ENCODE measurements around the gene ASS1. TPM values are rescaled to one million over a fixed set of nuclear protein-coding genes. Genes with fewer than 3 reads are reported as not detected.
A peak's percentile ranks its signal among the peaks of the same experiment; 100 is the strongest.

ASS1 gene
- polyA plus RNA-seq, 1 experiment: 99.5 TPM

DNA sequence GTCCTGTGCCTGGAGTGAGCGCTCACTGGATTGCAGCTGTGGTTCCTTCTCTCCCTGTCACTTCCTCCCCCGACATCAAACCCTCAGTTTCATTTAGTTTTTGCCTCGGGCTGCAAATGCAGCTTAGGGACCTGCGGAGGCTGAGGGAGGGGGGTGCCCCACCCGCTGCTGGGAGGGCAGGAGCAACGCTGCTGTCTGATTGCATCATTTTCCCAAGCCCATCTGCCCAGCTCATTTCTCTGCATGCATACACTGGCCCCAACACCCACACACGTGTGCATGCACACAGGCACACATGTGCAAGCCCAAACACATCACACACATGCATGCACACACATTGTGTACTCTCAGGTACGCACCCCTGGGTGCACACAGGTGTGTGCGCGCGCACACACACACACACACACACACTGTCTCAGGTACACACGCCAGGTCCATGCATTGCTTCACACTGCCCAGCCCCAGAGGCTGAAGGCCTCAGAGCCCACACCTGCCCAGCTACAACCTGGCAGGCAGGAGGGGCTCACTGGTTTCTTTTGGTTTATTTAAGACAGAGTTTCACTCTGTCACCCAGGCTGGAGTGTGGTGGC is 3.4 kb downstream of the ASS1 start:
- Histone ChIP-seq H3K27ac (ENCODE audit: low read depth, low read length) (peak overlapping the region; percentile 89), H3K27me3 (ENCODE audit: control insufficient read depth, insufficient read depth, low read length) (peaks cover 4% of the 10 kb centered on the region), H3K9me3 (ENCODE audit: control insufficient read depth, insufficient read depth, low read length) (no peaks in the 10 kb centered on the region; the same call in 1 of the 2 replicates), H3K4me3 (ENCODE audit: low read depth, low read length) (no peak overlapping the region)
- POLR2A ChIA-PET: interaction anchor here (0.6 to 0.7 kb wide), 2 partner anchors 11 to 19 kb away, joined by 3 read pairs; no protein-coding TSS in a partner anchor
- TF ChIP-seq, protein P1, sequence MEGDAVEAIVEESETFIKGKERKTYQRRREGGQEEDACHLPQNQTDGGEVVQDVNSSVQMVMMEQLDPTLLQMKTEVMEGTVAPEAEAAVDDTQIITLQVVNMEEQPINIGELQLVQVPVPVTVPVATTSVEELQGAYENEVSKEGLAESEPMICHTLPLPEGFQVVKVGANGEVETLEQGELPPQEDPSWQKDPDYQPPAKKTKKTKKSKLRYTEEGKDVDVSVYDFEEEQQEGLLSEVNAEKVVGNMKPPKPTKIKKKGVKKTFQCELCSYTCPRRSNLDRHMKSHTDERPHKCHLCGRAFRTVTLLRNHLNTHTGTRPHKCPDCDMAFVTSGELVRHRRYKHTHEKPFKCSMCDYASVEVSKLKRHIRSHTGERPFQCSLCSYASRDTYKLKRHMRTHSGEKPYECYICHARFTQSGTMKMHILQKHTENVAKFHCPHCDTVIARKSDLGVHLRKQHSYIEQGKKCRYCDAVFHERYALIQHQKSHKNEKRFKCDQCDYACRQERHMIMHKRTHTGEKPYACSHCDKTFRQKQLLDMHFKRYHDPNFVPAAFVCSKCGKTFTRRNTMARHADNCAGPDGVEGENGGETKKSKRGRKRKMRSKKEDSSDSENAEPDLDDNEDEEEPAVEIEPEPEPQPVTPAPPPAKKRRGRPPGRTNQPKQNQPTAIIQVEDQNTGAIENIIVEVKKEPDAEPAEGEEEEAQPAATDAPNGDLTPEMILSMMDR (IDR thresholded peaks at IDR 0.05; ENCODE audit: low read depth, low read length): no peak
- CTCF ChIA-PET: interaction anchor here (0.9 to 3.2 kb wide), 3 partner anchors 13 to 236 kb away, joined by 5 to 21 read pairs (median 5); no protein-coding TSS in a partner anchor
- peak; percentile 15 for DNase-seq (ENCODE audit: low read depth, low spot score)

DNA sequence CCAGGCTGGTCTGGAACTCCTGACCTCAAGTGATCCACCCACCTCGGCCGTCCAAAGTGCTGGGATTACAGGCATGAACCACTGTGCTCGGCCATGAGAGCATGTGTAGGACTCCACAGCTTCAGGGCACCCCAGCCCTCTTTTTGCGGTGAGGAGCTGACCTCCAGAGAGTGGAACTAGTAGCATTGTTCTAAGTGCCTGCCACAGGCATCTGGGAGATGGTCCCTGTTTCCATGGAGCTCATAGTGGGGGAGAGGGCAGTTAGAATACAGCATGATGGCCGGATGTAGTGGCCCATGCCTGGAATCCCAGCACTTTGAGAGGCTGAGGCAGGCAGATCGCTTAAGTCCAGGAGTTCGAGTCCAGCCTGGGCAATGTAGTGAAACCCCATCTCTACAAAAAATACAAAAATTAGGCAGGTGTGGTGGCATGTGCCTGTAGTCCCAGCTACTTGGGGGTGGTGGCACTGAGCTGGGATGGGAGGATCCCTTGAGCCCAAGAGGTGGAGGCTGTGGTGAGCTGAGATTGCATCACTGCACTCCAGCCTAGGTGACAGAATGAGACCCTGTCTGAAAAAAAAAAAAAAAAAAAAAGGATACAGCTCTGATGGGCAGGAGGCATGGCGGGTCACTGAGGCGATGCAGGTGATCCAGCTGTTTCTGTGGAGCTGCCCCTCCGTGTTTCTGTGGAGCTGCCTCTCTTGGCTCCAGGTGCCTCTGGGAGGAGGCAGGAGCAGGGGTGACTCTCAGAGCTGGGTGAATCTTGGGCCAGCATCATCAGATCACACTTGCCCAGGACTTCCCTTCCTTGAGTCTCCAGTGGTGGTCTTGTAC is 4.2 kb downstream of the ASS1 start:
- DNase-seq (ENCODE audit: low read depth, low spot score): no peak
- H3K27me3 ChIP-seq (ENCODE audit: control insufficient read depth, insufficient read depth, low read length): no peaks in the 10 kb centered on the region
- TF ChIP-seq, protein P1 (IDR thresholded peaks at IDR 0.05; ENCODE audit: low read depth, low read length): no peak
- no peak overlapping the region for H3K27ac ChIP-seq (ENCODE audit: low read depth, low read length)
- ChIA-PET POLR2A (interaction anchor here (0.6 to 0.7 kb wide), 2 partner anchors 25 to 128 kb away, joined by 5 to 10 read pairs; no protein-coding TSS in a partner anchor), CTCF (interaction anchor here (0.6 to 1.8 kb wide), 5 partner anchors 12 to 235 kb away, joined by 3 to 5 read pairs (median 4); no protein-coding TSS in a partner anchor)
- no peak overlapping the region for H3K4me3 ChIP-seq (ENCODE audit: low read depth, low read length)
- no peaks in the 10 kb centered on the region; the same call in 1 of the 2 replicates for H3K9me3 ChIP-seq (ENCODE audit: control insufficient read depth, insufficient read depth, low read length)

DNA sequence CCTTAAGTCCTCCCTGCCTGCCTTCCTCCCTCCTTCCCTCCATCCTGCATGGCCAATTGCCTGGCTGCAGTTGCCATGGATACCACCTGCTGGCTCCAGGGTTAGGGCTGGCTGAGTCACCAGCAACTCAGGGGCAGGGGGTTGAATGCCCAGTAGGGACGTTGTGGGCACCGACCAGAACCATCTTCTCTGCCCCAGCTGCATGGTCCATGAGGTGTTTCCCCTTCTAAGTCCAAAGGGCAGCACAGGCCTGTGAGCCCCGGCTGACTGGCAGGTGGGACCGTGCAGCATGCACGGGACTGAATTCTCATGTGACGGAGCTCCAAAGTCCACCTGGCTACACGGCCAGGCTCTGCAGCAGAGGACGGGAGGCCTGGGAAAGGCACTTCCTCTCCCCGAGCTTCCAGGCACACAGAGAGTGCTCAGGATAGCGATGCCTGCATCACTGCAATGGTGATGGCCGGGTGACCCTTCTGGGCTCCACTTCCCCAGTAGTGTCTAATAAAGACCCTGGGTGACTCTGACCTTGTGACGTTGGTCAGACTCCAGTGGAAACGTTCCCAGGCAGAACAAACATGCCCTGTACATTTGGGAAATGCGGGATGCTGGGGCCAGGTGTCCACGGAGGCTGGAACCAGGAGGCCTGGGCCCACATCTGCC is 5.7 kb downstream of the ASS1 start:
- ChIA-PET CTCF (interaction anchor here (1.3 to 1.8 kb wide), 2 partner anchors 10 to 232 kb away, joined by 3 to 4 read pairs; no protein-coding TSS in a partner anchor), POLR2A (no interaction called here)
- H3K4me3 ChIP-seq (ENCODE audit: low read depth, low read length): no peak overlapping the region
- TF ChIP-seq, protein P1 (IDR thresholded peaks at IDR 0.05; ENCODE audit: low read depth, low read length): no peak
- no peak for DNase-seq (ENCODE audit: low read depth, low spot score)
- H3K9me3 ChIP-seq (ENCODE audit: control insufficient read depth, insufficient read depth, low read length): no peaks in the 10 kb centered on the region; the same call in 1 of the 2 replicates
- no peak overlapping the region for H3K27ac ChIP-seq (ENCODE audit: low read depth, low read length)
- no peaks in the 10 kb centered on the region for H3K27me3 ChIP-seq (ENCODE audit: control insufficient read depth, insufficient read depth, low read length)

DNA sequence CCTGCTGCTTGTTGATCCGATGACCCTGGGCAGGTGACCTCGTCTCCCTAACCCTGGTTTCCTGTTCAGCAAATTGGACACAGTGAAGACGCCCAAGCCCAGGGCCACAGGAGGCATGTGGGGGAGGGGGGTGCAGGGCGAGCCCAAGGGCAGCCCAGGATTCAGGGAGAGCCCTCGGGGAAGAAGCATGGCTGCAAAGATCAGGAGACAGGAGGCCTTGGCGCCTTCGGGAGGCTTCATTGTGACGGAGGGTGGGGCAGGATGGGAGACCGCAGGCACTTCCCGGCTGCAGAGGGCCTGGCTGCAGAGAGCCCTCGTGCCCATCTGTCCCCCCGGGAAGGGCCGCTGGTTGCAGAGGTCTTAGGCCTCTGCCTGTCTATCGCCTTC is 6.2 kb downstream of the ASS1 start:
- POLR2A ChIA-PET: no interaction called here
- Histone ChIP-seq H3K9me3 (ENCODE audit: control insufficient read depth, insufficient read depth, low read length) (no peaks in the 10 kb centered on the region; the same call in 1 of the 2 replicates), H3K27me3 (ENCODE audit: control insufficient read depth, insufficient read depth, low read length) (no peaks in the 10 kb centered on the region), H3K4me3 (ENCODE audit: low read depth, low read length) (no peak overlapping the region), H3K27ac (ENCODE audit: low read depth, low read length) (no peak overlapping the region)
- CTCF ChIA-PET: interaction anchor here (1.3 kb wide), 1 partner anchor 232 kb away, joined by 3 read pairs; no protein-coding TSS in a partner anchor
- TF ChIP-seq, protein P1 (IDR thresholded peaks at IDR 0.05; ENCODE audit: low read depth, low read length): no peak
- DNase-seq (ENCODE audit: low read depth, low spot score): no peak
